Endodermal cell (in vitro differentiated cells): Measurements from ENCODE around the gene CACFD1. TPM values are rescaled to one million over a fixed set of nuclear protein-coding genes. Genes with fewer than 3 reads are reported as not detected.

Experiments
- DNase-seq: peaks from one replicate; pipeline ENCODE4 v3.0.0-alpha.2; 2017
- H3K27ac ChIP-seq: 2 replicates; pipeline ENCODE4 v1.5.1; 2013; ENCODE audit warnings: mild to moderate bottlenecking, low read depth, low read length, moderate library complexity
- H3K27me3 ChIP-seq: 2 replicates; pipeline ENCODE4 v1.6.1; 2013; ENCODE audit warnings: mild to moderate bottlenecking, low read length, moderate library complexity; ENCODE audit not compliant: insufficient read depth, control insufficient read depth, poor library complexity, severe bottlenecking
- H3K36me3 ChIP-seq: 2 replicates; pipeline ENCODE4 v1.7.0; 2013; ENCODE audit warnings: mild to moderate bottlenecking, low read length, moderate library complexity; ENCODE audit not compliant: control insufficient read depth, insufficient read depth
- H3K4me1 ChIP-seq: one replicate; pipeline ENCODE4 v1.7.0; 2013; ENCODE audit warnings: low read length; ENCODE audit not compliant: control insufficient read depth, insufficient read depth
- H3K4me3 ChIP-seq: 2 replicates; pipeline ENCODE4 v1.5.1; 2013; ENCODE audit warnings: mild to moderate bottlenecking, low read length, moderate library complexity
- H3K9ac ChIP-seq: 2 replicates; pipeline ENCODE4 v1.6.1; 2013; ENCODE audit warnings: mild to moderate bottlenecking, low read length, moderate library complexity; ENCODE audit not compliant: poor library complexity, severe bottlenecking; ENCODE audit errors: extremely low read depth
- H3K9me3 ChIP-seq: 2 replicates; pipeline ENCODE4 v1.6.1; 2013; ENCODE audit warnings: mild to moderate bottlenecking, low read length, moderate library complexity; ENCODE audit not compliant: control insufficient read depth
- H3K27ac Mint-ChIP-seq: 2 replicates; pipeline ENCODE4 v1.8.0; 2020; ENCODE audit warnings: mixed read lengths
- H3K27me3 Mint-ChIP-seq: 2 replicates; pipeline ENCODE4 v1.8.0; 2021; ENCODE audit warnings: mild to moderate bottlenecking, mixed read lengths; ENCODE audit not compliant: insufficient read depth
- H3K36me3 Mint-ChIP-seq: 2 replicates; pipeline ENCODE4 v1.8.0; 2020; ENCODE audit warnings: low read depth, mixed read lengths
- H3K4me1 Mint-ChIP-seq: 2 replicates; pipeline ENCODE4 v1.8.0; 2020; ENCODE audit warnings: mixed read lengths
- H3K4me3 Mint-ChIP-seq: 2 replicates; pipeline ENCODE4 v1.8.0; 2020; ENCODE audit warnings: mild to moderate bottlenecking, moderate library complexity, mixed read lengths
- H3K9me3 Mint-ChIP-seq: 2 replicates; pipeline ENCODE4 v1.8.0; 2020; ENCODE audit warnings: mild to moderate bottlenecking, mixed read lengths
- CTCF ChIP-seq: fragments of 200-600 bp; sonication (generic); conservative IDR thresholded peaks from 2 replicates; pipeline ENCODE4 v1.5.0; 2021; ENCODE audit warnings: antibody characterized with exemption, mild to moderate bottlenecking
- WGBS, 2 experiments: methylation state at CpG; one replicate each; pipeline versions ENCODE4 v1.1.5 to v1.1.7; 2013; ENCODE audit warnings: missing lambda C conversion rate in 2 of 2, mixed read lengths in 1 of 2; ENCODE audit not compliant: insufficient coverage in 1 of 2, insufficient read length in 1 of 2; 5-methylcytosine and 5-hydroxymethylcytosine counted together
- total RNA-seq, 2 donors: library from RNA; stranded (reverse); fragmentation: NEBNext Ultra II Directional in 1 of 2; extraction: Animal tissue kit (Norgen Biotek cat#: 25700) in 1 of 2; gene quantifications; 2 replicates in 1 of 2; 3 replicates in 1 of 2; pipeline ENCODE4 v1.2.1, GENCODE V29; 2021

CACFD1 gene
- total RNA-seq, 2 donors from 2014 or later, result 30.6 to 35.0 TPM

- no peaks in the 10 kb centered on the region for H3K36me3 Mint-ChIP-seq
- WGBS, 2 experiments, result 94 to 95% methylated on average over 12 to 13 of the region's 13 CpGs
- Histone ChIP-seq H3K4me3 (no peak overlapping the region), H3K9ac (no peak overlapping the region), H3K36me3 (no peaks in the 10 kb centered on the region), H3K27ac (no peak overlapping the region), H3K4me1 (peaks cover 5% of the 10 kb centered on the region), H3K27me3 (no peaks in the 10 kb centered on the region), H3K9me3 (peaks cover 15% of the 10 kb centered on the region)
- peaks cover 31% of the 10 kb centered on the region for H3K9me3 Mint-ChIP-seq
- no peak for DNase-seq
- no peaks in the 10 kb centered on the region for H3K27me3 Mint-ChIP-seq
- H3K27ac Mint-ChIP-seq, result no peak overlapping the region
- peaks cover 8% of the 10 kb centered on the region for H3K4me1 Mint-ChIP-seq
- H3K4me3 Mint-ChIP-seq, result no peak overlapping the region
- TF ChIP-seq CTCF, result peak; percentile 28
Measured at GRCh38 chr9:133505186-133505830, 45.5 kb downstream of the CACFD1 start.

GRCh38 chr9:133505901-133506652 is 46.3 kb downstream of the CACFD1 start:
- Mint-ChIP-seq H3K36me3 (no peaks in the 10 kb centered on the region), H3K4me3 (no peak overlapping the region), H3K27ac (no peak overlapping the region), H3K4me1 (peaks cover 8% of the 10 kb centered on the region), H3K9me3 (peaks cover 27% of the 10 kb centered on the region), H3K27me3 (no peaks in the 10 kb centered on the region)
- H3K4me1 ChIP-seq, result peaks cover 5% of the 10 kb centered on the region
- no peak for TF ChIP-seq CTCF
- H3K4me3 ChIP-seq, result no peak overlapping the region
- H3K9ac ChIP-seq, result no peak overlapping the region
- WGBS, 2 experiments, result 87 to 92% methylated on average over 14 to 23 of the region's 23 CpGs
- peaks cover 15% of the 10 kb centered on the region for H3K9me3 ChIP-seq
- H3K27me3 ChIP-seq, result no peaks in the 10 kb centered on the region
- no peaks in the 10 kb centered on the region for H3K36me3 ChIP-seq
- no peak overlapping the region for H3K27ac ChIP-seq
- no peak for DNase-seq

- H3K27ac ChIP-seq, result no peak overlapping the region
- 91 to 96% methylated on average over 9 to 18 of the region's 18 CpGs for WGBS, 2 experiments
- H3K9ac ChIP-seq, result no peak overlapping the region
- H3K4me1 ChIP-seq, result peaks cover 5% of the 10 kb centered on the region
- no peak for DNase-seq
- no peak overlapping the region for H3K4me3 ChIP-seq
- TF ChIP-seq CTCF, result no peak
- H3K36me3 ChIP-seq, result no peaks in the 10 kb centered on the region
- H3K9me3 ChIP-seq, result peaks cover 13% of the 10 kb centered on the region
- Mint-ChIP-seq H3K4me1 (peaks cover 8% of the 10 kb centered on the region), H3K36me3 (no peaks in the 10 kb centered on the region), H3K4me3 (no peak overlapping the region), H3K9me3 (peaks cover 22% of the 10 kb centered on the region), H3K27me3 (no peaks in the 10 kb centered on the region), H3K27ac (no peak overlapping the region)
- H3K27me3 ChIP-seq, result no peaks in the 10 kb centered on the region
Measured at GRCh38 chr9:133506653-133507038, 46.9 kb downstream of the CACFD1 start.
